Parathyroid adenoma (tissue), 2 donors: Measurements from ENCODE around the gene ARF6.
"Not testable (repeated sequence)": the region's sequence is repeated elsewhere in the genome, so short reads cannot be mapped to it uniquely, and the experiment has no call there.

Experiments used
- H2AFZ ChIP-seq: fragments of 300-600 bp; sonication (generic); one replicate; pipeline ENCODE4 v1.7.0; 2017; ENCODE audit warnings: antibody characterized with exemption, mild to moderate bottlenecking
- H3K27ac ChIP-seq: fragments of 300-600 bp; sonication (generic); one replicate; pipeline ENCODE4 v1.7.0; 2017
- H3K27me3 ChIP-seq: fragments of 300-600 bp; sonication (generic); one replicate; pipeline ENCODE4 v1.7.0; 2017; ENCODE audit warnings: low read length; ENCODE audit not compliant: control insufficient read depth, insufficient read depth
- H3K36me3 ChIP-seq: fragments of 300-600 bp; sonication (generic); one replicate; pipeline ENCODE4 v1.7.0; 2017; ENCODE audit warnings: low read length; ENCODE audit not compliant: control insufficient read depth, insufficient read depth
- H3K4me1 ChIP-seq: fragments of 300-600 bp; sonication (generic); one replicate; pipeline ENCODE4 v1.7.0; 2017; ENCODE audit warnings: control low read depth
- H3K4me2 ChIP-seq: fragments of 300-600 bp; sonication (generic); one replicate; pipeline ENCODE4 v1.7.0; 2017; ENCODE audit warnings: low read length
- H3K4me3 ChIP-seq: fragments of 300-600 bp; sonication (generic); one replicate; pipeline ENCODE4 v1.7.0; 2017; ENCODE audit warnings: low read depth, low read length
- H3K79me2 ChIP-seq: fragments of 300-600 bp; sonication (generic); one replicate; pipeline ENCODE4 v1.7.0; 2017; ENCODE audit warnings: control low read depth
- H3K9ac ChIP-seq: fragments of 300-600 bp; sonication (generic); one replicate; pipeline ENCODE4 v1.7.0; 2017; ENCODE audit warnings: mild to moderate bottlenecking
- H3K9me3 ChIP-seq: fragments of 300-600 bp; sonication (generic); one replicate; pipeline ENCODE4 v1.7.0; 2017; ENCODE audit warnings: low read length; ENCODE audit not compliant: control insufficient read depth
- TF ChIP-seq, protein P1 (sequence below): fragments of 300-600 bp; sonication (generic); IDR thresholded peaks from one replicate; pipeline ENCODE4 v1.7.0; 2017; ENCODE audit warnings: antibody characterized with exemption, mild to moderate bottlenecking
- donor health status: primary hyperparathyroidism.

Gene ARF6

DNA sequence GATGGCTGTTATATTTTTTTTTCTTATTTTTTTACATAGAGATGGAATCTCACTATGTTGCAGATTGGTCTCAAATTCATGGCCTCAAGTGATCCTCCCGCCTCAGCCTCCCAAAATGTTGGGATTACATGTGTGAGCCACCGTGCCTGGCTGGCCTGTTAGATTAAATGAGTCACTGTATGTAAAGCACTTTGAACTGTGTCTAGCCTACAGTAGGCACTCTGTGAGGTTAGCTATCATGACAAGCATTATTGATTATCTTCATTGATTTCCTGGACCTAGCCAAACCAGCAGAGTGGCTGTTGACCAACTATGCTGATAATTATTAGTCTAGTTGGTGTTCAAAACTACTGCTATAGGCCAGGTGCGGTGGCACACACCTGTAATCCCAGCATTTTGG is 42.6 kb downstream of the ARF6 start:
- Histone ChIP-seq H3K27ac (no peak overlapping the region), H3K27me3 (no peaks in the 10 kb centered on the region), H3K4me3 (no peak overlapping the region), H3K4me2 (no peak overlapping the region), H2AFZ (no peak overlapping the region), H3K36me3 (no peaks in the 10 kb centered on the region), H3K79me2 (no peaks in the 10 kb centered on the region), H3K9ac (no peak overlapping the region), H3K4me1 (no peaks in the 10 kb centered on the region), H3K9me3 (no peaks in the 10 kb centered on the region)
- TF ChIP-seq, protein P1, sequence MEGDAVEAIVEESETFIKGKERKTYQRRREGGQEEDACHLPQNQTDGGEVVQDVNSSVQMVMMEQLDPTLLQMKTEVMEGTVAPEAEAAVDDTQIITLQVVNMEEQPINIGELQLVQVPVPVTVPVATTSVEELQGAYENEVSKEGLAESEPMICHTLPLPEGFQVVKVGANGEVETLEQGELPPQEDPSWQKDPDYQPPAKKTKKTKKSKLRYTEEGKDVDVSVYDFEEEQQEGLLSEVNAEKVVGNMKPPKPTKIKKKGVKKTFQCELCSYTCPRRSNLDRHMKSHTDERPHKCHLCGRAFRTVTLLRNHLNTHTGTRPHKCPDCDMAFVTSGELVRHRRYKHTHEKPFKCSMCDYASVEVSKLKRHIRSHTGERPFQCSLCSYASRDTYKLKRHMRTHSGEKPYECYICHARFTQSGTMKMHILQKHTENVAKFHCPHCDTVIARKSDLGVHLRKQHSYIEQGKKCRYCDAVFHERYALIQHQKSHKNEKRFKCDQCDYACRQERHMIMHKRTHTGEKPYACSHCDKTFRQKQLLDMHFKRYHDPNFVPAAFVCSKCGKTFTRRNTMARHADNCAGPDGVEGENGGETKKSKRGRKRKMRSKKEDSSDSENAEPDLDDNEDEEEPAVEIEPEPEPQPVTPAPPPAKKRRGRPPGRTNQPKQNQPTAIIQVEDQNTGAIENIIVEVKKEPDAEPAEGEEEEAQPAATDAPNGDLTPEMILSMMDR, result no peak

DNA sequence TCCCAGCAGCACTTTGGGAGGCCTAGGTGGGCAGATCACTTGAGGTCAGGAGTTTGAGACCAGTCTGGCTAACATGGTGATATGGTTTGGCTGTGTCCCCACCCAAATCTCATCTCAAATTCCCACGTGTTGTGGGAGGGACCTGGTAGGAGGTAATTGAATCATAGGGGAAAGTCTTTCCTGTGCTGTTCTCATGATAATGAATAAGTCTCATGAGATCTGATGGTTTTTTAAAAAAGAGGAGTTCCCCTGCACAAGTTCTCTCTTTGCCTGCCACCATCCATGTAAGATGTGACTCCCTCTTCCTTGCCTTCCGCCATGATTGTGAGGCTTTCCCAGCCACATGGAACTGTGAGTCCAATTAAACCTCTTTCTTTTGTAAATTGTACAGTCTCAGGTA is 43.4 kb downstream of the ARF6 start:
- not testable (repeated sequence) for H3K27ac ChIP-seq, H3K27me3 ChIP-seq, H3K36me3 ChIP-seq, H2AFZ ChIP-seq, H3K9ac ChIP-seq, H3K79me2 ChIP-seq, H3K4me2 ChIP-seq, H3K4me3 ChIP-seq, H3K9me3 ChIP-seq, H3K4me1 ChIP-seq

DNA sequence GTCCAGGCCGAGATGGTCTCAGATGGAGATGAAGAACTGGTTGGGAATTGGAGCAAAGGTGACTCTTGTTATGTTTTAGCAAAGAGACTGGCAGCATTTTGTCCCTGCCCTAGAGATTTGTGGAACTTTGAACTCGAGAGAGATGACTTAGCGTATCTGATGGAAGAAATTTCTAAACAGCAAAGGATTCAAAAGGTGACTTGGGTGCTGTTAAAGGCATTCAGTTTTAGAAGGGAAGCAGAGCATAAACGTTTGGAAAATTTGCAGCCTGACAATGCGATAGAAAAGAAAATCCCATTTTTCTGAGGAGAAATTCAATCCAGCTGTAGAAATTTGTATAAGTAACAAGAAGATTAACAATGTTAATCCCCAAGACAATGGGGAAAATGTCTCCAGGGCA is 44.0 kb downstream of the ARF6 start:
- H3K4me3 ChIP-seq, H3K27ac ChIP-seq, H3K4me1 ChIP-seq, H3K36me3 ChIP-seq, H3K27me3 ChIP-seq, H3K79me2 ChIP-seq, H3K9ac ChIP-seq, H3K9me3 ChIP-seq, H2AFZ ChIP-seq, H3K4me2 ChIP-seq: not testable (repeated sequence)

DNA sequence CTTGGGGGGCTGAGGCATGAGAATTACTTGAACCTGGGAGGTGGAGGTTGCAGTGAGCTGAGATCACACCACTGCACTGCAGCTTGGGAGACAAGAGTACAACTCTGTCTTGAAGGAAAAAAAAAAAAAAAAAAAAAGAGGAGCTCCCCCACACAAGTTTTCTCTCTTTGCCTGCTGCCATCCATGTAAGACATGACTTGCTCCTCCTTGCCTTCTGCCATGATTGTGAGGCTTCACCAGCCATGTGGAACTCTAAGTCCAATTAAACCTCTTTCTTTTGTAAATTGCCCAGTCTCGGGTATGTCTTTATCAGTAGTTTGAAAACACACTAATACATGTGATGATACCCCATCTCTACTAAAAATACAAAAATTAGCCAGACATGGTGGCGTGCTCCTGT is 46.3 kb downstream of the ARF6 start:
- H2AFZ ChIP-seq, result not testable (repeated sequence)

DNA sequence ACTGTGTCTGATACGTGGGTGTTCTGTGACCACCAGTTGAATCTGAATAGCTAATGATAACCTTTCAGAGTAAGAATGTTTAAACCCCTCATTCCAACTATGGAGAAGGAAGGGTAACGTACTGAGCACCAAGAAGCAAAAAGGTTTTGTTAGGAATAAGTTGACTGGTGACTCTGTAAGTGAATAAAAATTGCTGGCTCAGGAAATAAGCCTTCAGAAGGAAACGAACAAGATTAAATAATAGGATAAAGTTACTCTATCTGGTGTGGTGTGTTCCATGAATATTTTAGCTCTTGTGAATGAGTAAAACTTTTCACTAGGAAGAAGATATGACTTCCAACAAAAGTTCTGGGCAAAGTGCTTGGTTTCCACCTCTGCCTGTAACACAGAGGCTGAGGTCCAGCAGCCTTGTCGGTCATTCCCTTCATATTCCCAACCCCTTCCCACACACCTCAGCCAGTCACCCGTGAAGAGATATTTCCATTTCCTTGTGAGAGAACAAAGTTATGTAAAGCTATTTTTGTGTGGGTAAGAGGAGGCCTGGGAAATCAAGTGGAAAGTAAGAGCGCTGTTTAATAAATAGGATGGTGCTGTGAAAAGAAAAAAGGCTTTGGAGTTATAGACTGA is 47.1 kb downstream of the ARF6 start:
- H3K27ac ChIP-seq, result no peak overlapping the region
- H3K27me3 ChIP-seq, result no peaks in the 10 kb centered on the region
- no peaks in the 10 kb centered on the region for H3K4me1 ChIP-seq
- no peaks in the 10 kb centered on the region for H3K9me3 ChIP-seq
- no peak overlapping the region for H2AFZ ChIP-seq
- TF ChIP-seq, protein P1, result no peak
- no peaks in the 10 kb centered on the region for H3K36me3 ChIP-seq
- no peak overlapping the region for H3K9ac ChIP-seq
- H3K4me3 ChIP-seq, result no peak overlapping the region
- H3K4me2 ChIP-seq, result no peak overlapping the region
- no peaks in the 10 kb centered on the region for H3K79me2 ChIP-seq

More for the DNA sequence above, 46.3 kb downstream of the ARF6 start:
- not testable (repeated sequence) for H3K27ac ChIP-seq, H3K79me2 ChIP-seq, H3K4me1 ChIP-seq, H3K4me3 ChIP-seq, H3K27me3 ChIP-seq, H3K36me3 ChIP-seq, H3K9ac ChIP-seq, H3K9me3 ChIP-seq, H3K4me2 ChIP-seq

DNA sequence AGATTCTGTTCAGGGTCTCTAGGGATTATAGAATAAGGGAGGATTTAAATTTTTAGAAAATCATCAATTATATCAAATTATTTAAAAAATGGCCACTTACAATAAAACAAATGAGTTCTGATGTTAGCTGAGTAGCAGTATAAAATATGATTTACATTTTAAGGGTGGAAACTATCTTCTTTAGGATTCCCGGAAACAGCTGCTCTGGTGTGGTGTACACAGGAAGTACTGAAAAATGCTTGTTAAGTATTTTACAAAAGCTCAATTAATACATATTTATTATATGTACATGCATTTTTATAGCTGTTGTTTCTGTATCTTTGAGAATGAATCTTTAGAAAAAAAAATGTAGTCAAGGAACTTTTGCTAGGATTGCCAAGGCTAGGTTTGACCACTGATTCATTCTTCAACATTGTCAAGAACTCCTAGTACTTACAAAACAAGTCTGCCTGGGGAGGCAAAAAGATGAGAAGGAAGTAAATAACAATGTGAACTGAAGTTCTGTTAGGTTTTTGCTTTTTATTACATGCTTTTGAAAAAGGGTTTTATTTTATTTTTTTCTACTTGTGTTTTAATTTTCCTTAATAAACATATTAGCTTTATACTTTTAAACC is 48.0 kb downstream of the ARF6 start:
- no peak overlapping the region for H2AFZ ChIP-seq
- no peak overlapping the region for H3K4me3 ChIP-seq
- H3K79me2 ChIP-seq, result no peaks in the 10 kb centered on the region
- H3K27ac ChIP-seq, result no peak overlapping the region
- TF ChIP-seq, protein P1, result no peak
- H3K4me1 ChIP-seq, result no peaks in the 10 kb centered on the region
- no peaks in the 10 kb centered on the region for H3K9me3 ChIP-seq
- H3K36me3 ChIP-seq, result no peaks in the 10 kb centered on the region
- H3K27me3 ChIP-seq, result no peaks in the 10 kb centered on the region
- no peak overlapping the region for H3K9ac ChIP-seq
- H3K4me2 ChIP-seq, result no peak overlapping the region
